Measurements from ENCODE around the gene TLE3.

The TLE3 gene

DNA sequence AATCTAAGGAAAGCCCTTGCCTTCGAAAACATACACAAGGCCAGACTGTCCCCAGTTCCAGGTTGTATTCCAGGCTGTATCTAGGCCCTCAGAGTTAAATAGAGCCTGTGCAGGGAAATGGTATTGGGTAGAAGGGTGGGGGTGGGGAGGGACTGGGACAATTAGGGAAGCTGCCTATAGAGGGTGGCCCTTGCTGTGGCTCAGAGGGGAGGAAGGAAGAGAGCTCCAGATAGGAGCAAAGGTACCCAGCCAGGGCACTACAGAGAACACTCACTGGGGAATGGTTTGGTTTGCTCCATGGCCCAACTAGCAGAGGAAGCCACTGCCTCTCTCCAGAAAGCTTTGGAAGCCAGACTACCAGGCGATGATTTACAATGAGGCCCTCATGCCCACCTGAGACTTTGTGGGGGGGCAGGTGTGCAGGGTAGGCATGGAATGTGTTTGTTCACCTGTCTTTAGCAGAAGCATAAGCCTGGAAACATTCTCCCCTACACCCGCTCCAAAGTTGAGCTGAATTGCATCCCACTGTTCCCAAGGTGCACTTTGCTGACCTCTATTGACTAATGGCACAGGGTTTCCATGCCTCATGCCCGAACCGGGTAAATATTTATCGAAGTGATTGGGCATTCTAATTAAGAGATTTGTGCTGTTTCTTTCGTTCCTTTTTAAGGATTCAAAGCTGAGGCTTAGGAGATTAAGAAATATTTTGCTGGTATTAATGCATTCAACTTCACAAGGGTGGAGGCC lies 6.3 kb upstream of the TLE3 start:
- DNase-seq = no peak
- H4K20me1 ChIP-seq (ENCODE audit: insufficient read depth, low read length) = no peaks in the 10 kb centered on the region
- H3K36me3 ChIP-seq (ENCODE audit: insufficient read depth, low read length) = no peaks in the 10 kb centered on the region
- no peak overlapping the region for H3K4me3 ChIP-seq (ENCODE audit: low read depth in 1 of 2, low read length in 2 of 2)
- H2AFZ ChIP-seq (ENCODE audit: low read depth, low read length) = no peak overlapping the region
- no peak overlapping the region for H3K4me2 ChIP-seq (ENCODE audit: insufficient read depth, low read length)
- H3K9me3 ChIP-seq (ENCODE audit: insufficient read depth, low read length, severe bottlenecking) = no peaks in the 10 kb centered on the region
- no peak for ATAC-seq (ENCODE audit: insufficient read depth, low read depth)
- H3K4me1 ChIP-seq (ENCODE audit: insufficient read depth, low read length) = peaks cover 21% of the 10 kb centered on the region
- no peak overlapping the region for H3K27ac ChIP-seq (ENCODE audit: low read length)
- H3K79me2 ChIP-seq (ENCODE audit: insufficient read depth, low read length) = no peaks in the 10 kb centered on the region
- H3K9ac ChIP-seq (ENCODE audit: low read depth, low read length) = no peak overlapping the region
- TF ChIP-seq, protein P1, sequence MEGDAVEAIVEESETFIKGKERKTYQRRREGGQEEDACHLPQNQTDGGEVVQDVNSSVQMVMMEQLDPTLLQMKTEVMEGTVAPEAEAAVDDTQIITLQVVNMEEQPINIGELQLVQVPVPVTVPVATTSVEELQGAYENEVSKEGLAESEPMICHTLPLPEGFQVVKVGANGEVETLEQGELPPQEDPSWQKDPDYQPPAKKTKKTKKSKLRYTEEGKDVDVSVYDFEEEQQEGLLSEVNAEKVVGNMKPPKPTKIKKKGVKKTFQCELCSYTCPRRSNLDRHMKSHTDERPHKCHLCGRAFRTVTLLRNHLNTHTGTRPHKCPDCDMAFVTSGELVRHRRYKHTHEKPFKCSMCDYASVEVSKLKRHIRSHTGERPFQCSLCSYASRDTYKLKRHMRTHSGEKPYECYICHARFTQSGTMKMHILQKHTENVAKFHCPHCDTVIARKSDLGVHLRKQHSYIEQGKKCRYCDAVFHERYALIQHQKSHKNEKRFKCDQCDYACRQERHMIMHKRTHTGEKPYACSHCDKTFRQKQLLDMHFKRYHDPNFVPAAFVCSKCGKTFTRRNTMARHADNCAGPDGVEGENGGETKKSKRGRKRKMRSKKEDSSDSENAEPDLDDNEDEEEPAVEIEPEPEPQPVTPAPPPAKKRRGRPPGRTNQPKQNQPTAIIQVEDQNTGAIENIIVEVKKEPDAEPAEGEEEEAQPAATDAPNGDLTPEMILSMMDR (IDR thresholded peaks at IDR 0.05; ENCODE audit: borderline replicate concordance, extremely low read depth, low read length, poor library complexity, severe bottlenecking) = no peak
- no peak for TF ChIP-seq EZH2 (IDR thresholded peaks at IDR 0.05; ENCODE audit: borderline replicate concordance, low read depth, low read length, severe bottlenecking)
- peaks cover 37% of the 10 kb centered on the region for H3K27me3 ChIP-seq (ENCODE audit: insufficient read depth, low read length, poor library complexity)

DNA sequence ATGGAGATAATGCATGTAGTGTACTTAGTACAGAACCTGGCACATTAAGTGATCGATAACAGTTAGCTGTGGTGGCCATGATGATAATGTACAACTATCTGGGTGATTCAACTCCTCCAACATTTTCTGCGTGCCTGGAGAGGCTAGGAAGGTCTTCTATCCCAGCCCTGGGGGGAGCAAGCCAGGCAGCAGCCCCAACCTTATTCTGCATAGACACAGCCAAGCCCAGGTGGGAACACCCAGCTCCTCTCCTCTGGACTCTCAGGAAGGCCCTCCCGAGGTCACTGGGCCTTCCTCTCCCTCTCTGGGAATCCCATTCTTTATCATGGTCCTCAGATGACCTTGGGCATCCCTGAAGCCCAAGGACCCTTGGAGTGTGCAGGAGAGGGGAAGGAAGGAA lies 5.1 kb upstream of the TLE3 start:
- no peak overlapping the region for H2AFZ ChIP-seq (ENCODE audit: low read depth, low read length)
- H3K9me3 ChIP-seq (ENCODE audit: insufficient read depth, low read length, severe bottlenecking) = no peaks in the 10 kb centered on the region
- H3K9ac ChIP-seq (ENCODE audit: low read depth, low read length) = no peak overlapping the region
- no peak overlapping the region for H3K4me2 ChIP-seq (ENCODE audit: insufficient read depth, low read length)
- ATAC-seq (ENCODE audit: insufficient read depth, low read depth) (no peak), DNase-seq (no peak)
- H3K36me3 ChIP-seq (ENCODE audit: insufficient read depth, low read length) = no peaks in the 10 kb centered on the region
- H3K27me3 ChIP-seq (ENCODE audit: insufficient read depth, low read length, poor library complexity) = peaks cover 49% of the 10 kb centered on the region
- TF ChIP-seq, protein P1 (IDR thresholded peaks at IDR 0.05; ENCODE audit: borderline replicate concordance, extremely low read depth, low read length, poor library complexity, severe bottlenecking) = no peak
- TF ChIP-seq EZH2 (IDR thresholded peaks at IDR 0.05; ENCODE audit: borderline replicate concordance, low read depth, low read length, severe bottlenecking) = no peak
- no peaks in the 10 kb centered on the region for H4K20me1 ChIP-seq (ENCODE audit: insufficient read depth, low read length)
- no peaks in the 10 kb centered on the region for H3K79me2 ChIP-seq (ENCODE audit: insufficient read depth, low read length)
- H3K4me1 ChIP-seq (ENCODE audit: insufficient read depth, low read length) = peaks cover 31% of the 10 kb centered on the region
- H3K27ac ChIP-seq (ENCODE audit: low read length) = no peak overlapping the region
- H3K4me3 ChIP-seq (ENCODE audit: low read depth in 1 of 2, low read length in 2 of 2) = no peak overlapping the region

DNA sequence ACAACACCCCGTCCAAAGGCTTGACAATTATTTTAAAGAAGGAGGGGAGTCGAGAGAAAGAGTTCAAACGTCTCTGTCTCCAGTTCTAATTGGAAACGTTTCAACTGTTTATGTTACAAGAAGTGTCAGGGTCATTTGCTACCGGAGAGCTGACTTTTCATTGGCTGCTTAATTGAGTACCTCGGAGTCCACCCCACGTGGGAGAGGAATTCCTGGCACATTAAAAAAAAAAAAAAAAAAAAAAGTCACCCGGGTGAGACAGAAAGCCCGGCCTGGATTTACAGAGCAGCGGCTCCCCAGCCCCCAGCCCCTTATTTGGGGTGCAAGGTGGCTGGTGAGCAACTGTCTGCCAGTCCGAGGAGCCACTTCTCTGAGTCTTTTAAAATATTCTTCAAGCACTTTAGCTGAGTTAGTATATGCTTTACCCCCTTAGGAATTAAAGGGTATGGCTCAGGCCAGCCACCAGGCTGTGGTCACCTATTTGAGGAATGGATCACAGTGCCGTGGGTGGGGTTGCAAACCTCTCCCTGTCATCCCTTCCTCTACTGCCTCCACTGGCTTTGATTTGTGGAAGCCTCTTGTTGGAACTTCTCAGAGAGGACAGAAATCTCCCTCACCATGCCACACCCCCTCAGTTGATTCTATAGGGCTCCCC lies 3.9 kb upstream of the TLE3 start:
- Histone ChIP-seq H3K4me2 (ENCODE audit: insufficient read depth, low read length) (peak overlapping the region; percentile 75; the same call in 1 of the 2 replicates), H3K4me1 (ENCODE audit: insufficient read depth, low read length) (peaks cover 40% of the 10 kb centered on the region), H2AFZ (ENCODE audit: low read depth, low read length) (no peak overlapping the region), H3K27me3 (ENCODE audit: insufficient read depth, low read length, poor library complexity) (peaks cover 61% of the 10 kb centered on the region), H3K4me3 (ENCODE audit: low read depth in 1 of 2, low read length in 2 of 2) (no peak overlapping the region), H3K9ac (ENCODE audit: low read depth, low read length) (no peak overlapping the region), H3K79me2 (ENCODE audit: insufficient read depth, low read length) (peaks cover 10% of the 10 kb centered on the region), H3K27ac (ENCODE audit: low read length) (no peak overlapping the region), H4K20me1 (ENCODE audit: insufficient read depth, low read length) (peaks cover under 1% of the 10 kb centered on the region; the same call in 1 of the 2 replicates), H3K36me3 (ENCODE audit: insufficient read depth, low read length) (no peaks in the 10 kb centered on the region; the same call in 1 of the 2 replicates), H3K9me3 (ENCODE audit: insufficient read depth, low read length, severe bottlenecking) (no peaks in the 10 kb centered on the region)
- DNase-seq (peak; percentile 26), ATAC-seq (ENCODE audit: insufficient read depth, low read depth) (no peak)
- no peak for TF ChIP-seq EZH2 (IDR thresholded peaks at IDR 0.05; ENCODE audit: borderline replicate concordance, low read depth, low read length, severe bottlenecking)
- TF ChIP-seq, protein P1 (IDR thresholded peaks at IDR 0.05; ENCODE audit: borderline replicate concordance, extremely low read depth, low read length, poor library complexity, severe bottlenecking) = no peak

Data from DND-41 (cell line).